ENCODE data around the gene HEXA. TPM values are rescaled to one million over a fixed set of nuclear protein-coding genes. Genes with fewer than 3 reads are reported as not detected.
"Not testable (repeated sequence)": the region's sequence is repeated elsewhere in the genome, so short reads cannot be mapped to it uniquely, and the experiment has no call there.

Gene HEXA
- total RNA-seq, 4 donors from 2014 or later, result 64.5 to 112 (median 84.9) TPM

- no peaks in the 10 kb centered on the region for H3K4me1 ChIP-seq
- no peak for DNase-seq (ENCODE audit: low spot score in 2 of 2)
- TF ChIP-seq, protein P1, sequence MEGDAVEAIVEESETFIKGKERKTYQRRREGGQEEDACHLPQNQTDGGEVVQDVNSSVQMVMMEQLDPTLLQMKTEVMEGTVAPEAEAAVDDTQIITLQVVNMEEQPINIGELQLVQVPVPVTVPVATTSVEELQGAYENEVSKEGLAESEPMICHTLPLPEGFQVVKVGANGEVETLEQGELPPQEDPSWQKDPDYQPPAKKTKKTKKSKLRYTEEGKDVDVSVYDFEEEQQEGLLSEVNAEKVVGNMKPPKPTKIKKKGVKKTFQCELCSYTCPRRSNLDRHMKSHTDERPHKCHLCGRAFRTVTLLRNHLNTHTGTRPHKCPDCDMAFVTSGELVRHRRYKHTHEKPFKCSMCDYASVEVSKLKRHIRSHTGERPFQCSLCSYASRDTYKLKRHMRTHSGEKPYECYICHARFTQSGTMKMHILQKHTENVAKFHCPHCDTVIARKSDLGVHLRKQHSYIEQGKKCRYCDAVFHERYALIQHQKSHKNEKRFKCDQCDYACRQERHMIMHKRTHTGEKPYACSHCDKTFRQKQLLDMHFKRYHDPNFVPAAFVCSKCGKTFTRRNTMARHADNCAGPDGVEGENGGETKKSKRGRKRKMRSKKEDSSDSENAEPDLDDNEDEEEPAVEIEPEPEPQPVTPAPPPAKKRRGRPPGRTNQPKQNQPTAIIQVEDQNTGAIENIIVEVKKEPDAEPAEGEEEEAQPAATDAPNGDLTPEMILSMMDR (IDR thresholded peaks at IDR 0.05), result no peak
- TF ChIP-seq EP300 (IDR thresholded peaks at IDR 0.05) (no peak), POLR2A (IDR thresholded peaks at IDR 0.05) (no peak)
- H3K4me3 ChIP-seq, result no peak overlapping the region
- WGBS, 2 donors, result 41 to 47% methylated on average over 3 of the region's 3 CpGs
- H3K36me3 ChIP-seq, result no peaks in the 10 kb centered on the region
- H3K27ac ChIP-seq, result no peak overlapping the region
- no peaks in the 10 kb centered on the region for H3K27me3 ChIP-seq
- H3K9me3 ChIP-seq, result no peaks in the 10 kb centered on the region
Observed at GRCh38 chr15:72404356-72404755, 28.5 kb upstream of the HEXA start.

GRCh38 chr15:72402726-72403125, 26.9 kb upstream of the HEXA start:
- no peak for DNase-seq (ENCODE audit: low spot score in 2 of 2)
- Histone ChIP-seq H3K27me3 (no peaks in the 10 kb centered on the region), H3K4me1 (no peaks in the 10 kb centered on the region), H3K4me3 (no peak overlapping the region), H3K36me3 (no peaks in the 10 kb centered on the region), H3K9me3 (no peaks in the 10 kb centered on the region), H3K27ac (no peak overlapping the region)
- 73 to 86% methylated on average over 5 of the region's 5 CpGs for WGBS, 2 donors
- TF ChIP-seq EP300 (IDR thresholded peaks at IDR 0.05) (no peak), POLR2A (IDR thresholded peaks at IDR 0.05) (no peak)
- TF ChIP-seq, protein P1 (IDR thresholded peaks at IDR 0.05), result no peak

- TF ChIP-seq POLR2A (IDR thresholded peaks at IDR 0.05) (no peak), EP300 (IDR thresholded peaks at IDR 0.05) (no peak)
- TF ChIP-seq, protein P1 (IDR thresholded peaks at IDR 0.05), result no peak
- H3K9me3 ChIP-seq, result no peaks in the 10 kb centered on the region
- H3K4me3 ChIP-seq, result no peak overlapping the region
- no peak overlapping the region for H3K27ac ChIP-seq
- H3K27me3 ChIP-seq, result no peaks in the 10 kb centered on the region
- no peaks in the 10 kb centered on the region for H3K36me3 ChIP-seq
- 86 to 89% methylated on average over 7 of the region's 7 CpGs for WGBS, 2 donors
- H3K4me1 ChIP-seq, result no peaks in the 10 kb centered on the region
- DNase-seq (ENCODE audit: low spot score in 2 of 2), result no peak
Observed at GRCh38 chr15:72398648-72399047, 22.8 kb upstream of the HEXA start.

DNA sequence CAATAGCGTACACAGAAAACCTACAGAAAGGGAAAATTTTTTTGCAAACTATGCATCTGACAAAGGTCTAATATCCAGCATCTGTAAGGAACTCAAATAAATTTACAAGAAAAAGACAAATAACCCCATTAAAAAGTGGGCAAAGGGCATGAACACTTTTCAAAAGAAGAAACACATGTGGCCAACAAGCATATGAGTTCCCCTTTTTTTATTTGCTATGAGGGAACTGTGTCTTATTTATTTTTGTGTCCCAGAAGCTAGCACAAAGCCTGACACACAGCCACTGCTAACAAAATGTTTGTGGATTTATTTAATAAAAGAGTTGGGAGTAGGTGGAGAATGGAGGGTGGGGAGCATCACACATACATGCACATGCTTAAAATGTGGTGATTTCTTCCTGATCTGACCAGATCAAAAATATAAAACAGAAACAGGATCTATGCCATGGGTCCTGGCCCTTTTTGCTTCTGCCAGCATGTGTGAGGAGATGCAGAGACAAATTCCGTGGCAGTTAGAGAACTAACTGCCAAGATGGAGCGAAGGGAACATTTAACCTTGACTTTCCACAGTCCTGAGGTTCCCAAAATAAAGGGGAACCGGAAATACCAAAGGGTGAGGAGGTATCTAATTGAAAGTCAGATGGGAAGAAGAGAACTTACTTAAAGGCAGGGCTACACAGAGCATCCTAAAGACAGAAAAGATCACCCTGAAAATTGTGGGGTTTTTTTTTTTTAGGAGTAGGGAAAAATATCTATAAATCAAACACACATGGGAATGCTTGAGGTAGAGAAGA, 22.2 kb upstream of the HEXA start, which contains the start of gene TMEM202:
TSS of gene TMEM202 (plus strand) at position 510 of the 793 bp plus-strand sequence. CDS start at position 532, 22 bp downstream.
- TF ChIP-seq, protein P1 (IDR thresholded peaks at IDR 0.05), result no peak
- TF ChIP-seq EP300 (IDR thresholded peaks at IDR 0.05) (no peak), POLR2A (IDR thresholded peaks at IDR 0.05) (no peak)
- no peaks in the 10 kb centered on the region for H3K4me1 ChIP-seq
- no peak within 1 kb of the TSS for H3K27ac ChIP-seq
- no peaks in the 10 kb centered on the region for H3K27me3 ChIP-seq
- no peaks in the 10 kb centered on the region for H3K9me3 ChIP-seq
- H3K4me3 ChIP-seq, result no peak within 1 kb of the TSS
- 66 to 72% methylated on average over 4 of the region's 4 CpGs for WGBS, 2 donors
- no peaks in the 10 kb centered on the region for H3K36me3 ChIP-seq
- no peak for DNase-seq (ENCODE audit: low spot score in 2 of 2)

- H3K27me3 ChIP-seq; DNase-seq (ENCODE audit: low spot score in 2 of 2); H3K4me1 ChIP-seq; H3K4me3 ChIP-seq; H3K9me3 ChIP-seq; H3K36me3 ChIP-seq; H3K27ac ChIP-seq: not testable (repeated sequence)
- no CpG with 5 or more reads among the region's 24 CpGs for WGBS, 2 donors
Observed at GRCh38 chr15:72396331-72396730, 20.5 kb upstream of the HEXA start.
